ENCODE measurements around the gene ANOS1. TPM values are rescaled to one million over a fixed set of nuclear protein-coding genes. Genes with fewer than 3 reads are reported as not detected.

Gene ANOS1
- total RNA-seq, 1 donor from 2014 or later = 5.9 TPM

- Mint-ChIP-seq H3K4me1 (ENCODE audit: low read depth) (no peaks in the 10 kb centered on the region), H3K27me3 (no peaks in the 10 kb centered on the region), H3K4me3 (ENCODE audit: low read depth) (no peak overlapping the region), H3K27ac (no peak overlapping the region), H3K9me3 (ENCODE audit: low read depth) (peaks cover 3% of the 10 kb centered on the region), H3K36me3 (ENCODE audit: insufficient read depth) (no peaks in the 10 kb centered on the region)
- no peak for TF ChIP-seq CTCF (IDR thresholded peaks at IDR 0.05; ENCODE audit: unreplicated experiment)
- DNase-seq (ENCODE audit: low spot score, unreplicated experiment) = no peak
These were observed 17.8 kb downstream of the ANOS1 start for GRCh38 chrX:8714164-8714563.

- no peaks in the 10 kb centered on the region for H3K36me3 Mint-ChIP-seq (ENCODE audit: insufficient read depth)
- H3K9me3 Mint-ChIP-seq (ENCODE audit: low read depth) = no peaks in the 10 kb centered on the region
- no peak overlapping the region for H3K27ac Mint-ChIP-seq
- no peak for DNase-seq (ENCODE audit: low spot score, unreplicated experiment)
- no peaks in the 10 kb centered on the region for H3K27me3 Mint-ChIP-seq
- no peak overlapping the region for H3K4me3 Mint-ChIP-seq (ENCODE audit: low read depth)
- no peak for TF ChIP-seq CTCF (IDR thresholded peaks at IDR 0.05; ENCODE audit: unreplicated experiment)
- H3K4me1 Mint-ChIP-seq (ENCODE audit: low read depth) = no peaks in the 10 kb centered on the region
These were observed 20.5 kb downstream of the ANOS1 start for GRCh38 chrX:8711401-8711800.

GRCh38 chrX:8704184-8704583 is 27.8 kb downstream of the ANOS1 start:
- Mint-ChIP-seq H3K27ac (no peak overlapping the region), H3K4me3 (ENCODE audit: low read depth) (no peak overlapping the region), H3K4me1 (ENCODE audit: low read depth) (no peaks in the 10 kb centered on the region), H3K9me3 (ENCODE audit: low read depth) (no peaks in the 10 kb centered on the region), H3K36me3 (ENCODE audit: insufficient read depth) (no peaks in the 10 kb centered on the region), H3K27me3 (no peaks in the 10 kb centered on the region)
- no peak for TF ChIP-seq CTCF (IDR thresholded peaks at IDR 0.05; ENCODE audit: unreplicated experiment)
- no peak for DNase-seq (ENCODE audit: low spot score, unreplicated experiment)

GRCh38 chrX:8692871-8693270 is 39.1 kb downstream of the ANOS1 start:
- peaks cover 5% of the 10 kb centered on the region for H3K27me3 Mint-ChIP-seq
- no peak for DNase-seq (ENCODE audit: low spot score, unreplicated experiment)
- H3K4me3 Mint-ChIP-seq (ENCODE audit: low read depth) = no peak overlapping the region
- no peaks in the 10 kb centered on the region for H3K36me3 Mint-ChIP-seq (ENCODE audit: insufficient read depth)
- peaks cover 17% of the 10 kb centered on the region for H3K4me1 Mint-ChIP-seq (ENCODE audit: low read depth)
- H3K9me3 Mint-ChIP-seq (ENCODE audit: low read depth) = no peaks in the 10 kb centered on the region
- H3K27ac Mint-ChIP-seq = no peak overlapping the region
- no peak for TF ChIP-seq CTCF (IDR thresholded peaks at IDR 0.05; ENCODE audit: unreplicated experiment)

GRCh38 chrX:8689473-8689872 is 42.5 kb downstream of the ANOS1 start:
- H3K27ac Mint-ChIP-seq = no peak overlapping the region
- no peak for DNase-seq (ENCODE audit: low spot score, unreplicated experiment)
- H3K9me3 Mint-ChIP-seq (ENCODE audit: low read depth) = no peaks in the 10 kb centered on the region
- H3K4me3 Mint-ChIP-seq (ENCODE audit: low read depth) = no peak overlapping the region
- no peaks in the 10 kb centered on the region for H3K36me3 Mint-ChIP-seq (ENCODE audit: insufficient read depth)
- no peak for TF ChIP-seq CTCF (IDR thresholded peaks at IDR 0.05; ENCODE audit: unreplicated experiment)
- H3K27me3 Mint-ChIP-seq = peaks cover 6% of the 10 kb centered on the region
- H3K4me1 Mint-ChIP-seq (ENCODE audit: low read depth) = peaks cover 17% of the 10 kb centered on the region

Data from progenitor cell of endocrine pancreas (in vitro differentiated cells).